Prostate gland (tissue), 2 donors: Measurements from ENCODE around the gene OLAH. TPM values are rescaled to one million over a fixed set of nuclear protein-coding genes. Genes with fewer than 3 reads are reported as not detected.

Experiments used
- DNase-seq: peaks from one replicate; pipeline ENCODE4 v3.0.0-alpha.2; 2019; ENCODE audit warnings: low spot score
- H3K27ac ChIP-seq, 2 donors: fragments of 200-600 bp; sonication (generic); 2 replicates each; pipeline ENCODE4 v1.5.1; 2017 to 2019
- H3K27me3 ChIP-seq: fragments of 200-600 bp; sonication (generic); replicated peaks from 2 replicates; pipeline ENCODE4 v1.5.1; 2019; ENCODE audit not compliant: insufficient read depth
- H3K36me3 ChIP-seq, 2 donors: fragments of 200-600 bp; sonication (generic); 1 replicate in 1 of 2; 2 replicates in 1 of 2; pipeline versions ENCODE4 v1.5.1 to v1.8.1; 2017 to 2019
- H3K4me1 ChIP-seq: fragments of 200-600 bp; sonication (generic); replicated peaks from 2 replicates; pipeline ENCODE4 v1.5.1; 2019
- H3K4me3 ChIP-seq, 2 donors: fragments of 200-600 bp; sonication (generic); 2 replicates each; pipeline ENCODE4 v1.5.1; 2017 to 2019
- H3K9me3 ChIP-seq: fragments of 200-600 bp; sonication (generic); 2 replicates; pipeline ENCODE4 v1.5.1; 2017
- POLR2A ChIP-seq: fragments of 450-650 bp; IDR thresholded peaks from one replicate; pipeline ENCODE4 v1.6.1; 2016; ENCODE audit warnings: antibody characterized with exemption, mild to moderate bottlenecking
- POLR2AphosphoS5 ChIP-seq: sonication (generic); formaldehyde crosslinking; IDR thresholded peaks from one replicate; pipeline ENCODE4 v1.6.1; 2017; ENCODE audit warnings: antibody characterized with exemption
- WGBS: methylation state at CpG from one replicate; pipeline ENCODE4 v1.1.5; 2018; 5-methylcytosine and 5-hydroxymethylcytosine counted together
- intact Hi-C: fragments of 100-400 bp; cut with DNase I; formaldehyde crosslinking; loops from one replicate; pipeline ENCODE4 v1.14.2; 2022
- total RNA-seq, 2 donors: library from RNA; depleted of rRNA; stranded (reverse); fragments of >200 nt; gene quantifications; one replicate each; pipeline ENCODE4 v1.1.0, GENCODE V29; 2016
- TF ChIP-seq, protein P1 (sequence below), 4 experiments: fragments of 200-600 bp in 2 of 4; fragments of 450-650 bp in 2 of 4; sonication (generic) in 2 of 4; IDR thresholded peaks; 1 replicate in 3 of 4; 2 replicates in 1 of 4; pipeline ENCODE4 v1.5.1; 2016 to 2019; ENCODE audit warnings: antibody characterized with exemption in 4 of 4, mild to moderate bottlenecking in 2 of 4, moderate library complexity in 2 of 4

The OLAH gene
- total RNA-seq, 2 donors from 2014 or later, result 5.3 TPM; not detected in 1

DNA sequence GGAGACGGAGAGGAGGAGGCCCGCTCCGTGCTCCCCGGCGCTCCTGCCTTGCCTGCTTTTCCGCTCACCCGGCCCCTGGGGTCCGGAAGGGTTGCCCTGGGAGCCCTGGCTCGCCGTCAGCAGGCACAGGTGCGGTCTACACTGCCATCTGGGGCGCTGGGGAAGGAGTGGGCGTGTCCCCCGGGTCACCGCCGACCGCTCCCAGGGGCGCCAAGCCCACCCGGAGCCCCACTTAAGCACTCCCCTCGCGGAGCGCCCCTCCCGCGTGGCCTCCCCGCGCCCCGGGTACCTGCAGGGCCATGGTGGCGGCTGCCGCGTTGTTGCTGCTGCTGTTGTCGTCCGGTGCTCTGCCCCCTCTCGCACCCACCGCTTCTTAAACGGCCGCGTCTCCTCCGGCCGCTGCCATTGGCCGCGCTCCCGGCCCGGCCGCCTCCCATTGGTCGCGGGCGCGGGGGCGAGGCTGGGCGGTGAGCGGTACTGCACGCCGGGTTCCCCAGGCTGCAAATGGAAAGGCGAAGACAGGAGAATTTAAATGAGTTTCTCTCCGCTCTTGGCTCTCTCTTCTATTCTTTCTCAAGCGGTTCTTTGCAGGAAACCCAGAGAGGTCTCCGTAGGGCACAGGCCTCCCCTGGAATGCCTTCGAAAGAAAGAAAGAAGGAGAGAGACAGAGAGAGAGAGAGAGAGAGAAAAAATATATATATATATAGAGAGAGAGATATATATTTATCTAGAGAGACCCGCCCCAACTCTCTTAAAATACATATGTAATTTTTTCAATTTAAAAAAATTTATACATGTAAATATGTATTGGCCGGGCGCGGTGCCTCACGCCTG is 44.9 kb downstream of the OLAH start, which contains the start of gene ACBD7:
Gene ACBD7, minus strand, starts transcription at position 349 of the 834 bp plus-strand sequence. Its CDS starts 48 bp downstream, at position 301.
- 10% methylated on average over 33 of the region's 63 CpGs for WGBS
- Histone ChIP-seq H3K27me3 (no peaks in the 10 kb centered on the region), H3K9me3 (no peaks in the 10 kb centered on the region), H3K27ac (no peak within 1 kb of the TSS), H3K4me1 (no peaks in the 10 kb centered on the region), H3K4me3 (peak within 1 kb of the TSS; percentile 41 to 54), H3K36me3 (no peaks in the 10 kb centered on the region)
- TF ChIP-seq, protein P1, sequence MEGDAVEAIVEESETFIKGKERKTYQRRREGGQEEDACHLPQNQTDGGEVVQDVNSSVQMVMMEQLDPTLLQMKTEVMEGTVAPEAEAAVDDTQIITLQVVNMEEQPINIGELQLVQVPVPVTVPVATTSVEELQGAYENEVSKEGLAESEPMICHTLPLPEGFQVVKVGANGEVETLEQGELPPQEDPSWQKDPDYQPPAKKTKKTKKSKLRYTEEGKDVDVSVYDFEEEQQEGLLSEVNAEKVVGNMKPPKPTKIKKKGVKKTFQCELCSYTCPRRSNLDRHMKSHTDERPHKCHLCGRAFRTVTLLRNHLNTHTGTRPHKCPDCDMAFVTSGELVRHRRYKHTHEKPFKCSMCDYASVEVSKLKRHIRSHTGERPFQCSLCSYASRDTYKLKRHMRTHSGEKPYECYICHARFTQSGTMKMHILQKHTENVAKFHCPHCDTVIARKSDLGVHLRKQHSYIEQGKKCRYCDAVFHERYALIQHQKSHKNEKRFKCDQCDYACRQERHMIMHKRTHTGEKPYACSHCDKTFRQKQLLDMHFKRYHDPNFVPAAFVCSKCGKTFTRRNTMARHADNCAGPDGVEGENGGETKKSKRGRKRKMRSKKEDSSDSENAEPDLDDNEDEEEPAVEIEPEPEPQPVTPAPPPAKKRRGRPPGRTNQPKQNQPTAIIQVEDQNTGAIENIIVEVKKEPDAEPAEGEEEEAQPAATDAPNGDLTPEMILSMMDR (IDR thresholded peaks at IDR 0.05), result peak in 3 of 4 experiments; percentile 26 to 72 (median 59)
- peak; percentile 61 for TF ChIP-seq POLR2AphosphoS5
- no peak for TF ChIP-seq POLR2A
- intact Hi-C loops, result no loop called here
- peak; percentile 67 for DNase-seq

DNA sequence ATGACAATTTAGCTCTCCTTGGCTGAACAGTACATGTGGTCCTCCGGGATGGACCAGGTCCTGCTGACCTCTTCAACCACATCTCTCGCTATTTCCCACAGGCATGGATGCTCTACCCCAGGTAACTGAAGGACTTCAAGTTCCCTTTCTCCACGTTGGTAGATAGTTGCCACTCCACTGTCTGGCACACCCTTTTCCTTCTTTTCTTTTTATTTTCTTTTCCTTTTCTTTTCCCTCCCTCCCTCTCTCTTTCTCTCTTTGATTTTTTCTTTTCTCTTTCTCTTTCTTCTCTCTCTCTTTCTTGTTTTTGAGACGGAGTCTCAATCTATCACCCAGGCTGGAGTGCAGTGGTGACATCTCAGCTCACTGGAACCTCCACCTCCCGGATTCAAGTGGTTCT is 47.7 kb downstream of the OLAH start:
- Histone ChIP-seq H3K4me3 (no peak overlapping the region), H3K36me3 (no peaks in the 10 kb centered on the region), H3K27me3 (no peaks in the 10 kb centered on the region), H3K27ac (no peak overlapping the region), H3K4me1 (no peaks in the 10 kb centered on the region), H3K9me3 (no peaks in the 10 kb centered on the region)
- TF ChIP-seq, protein P1 (IDR thresholded peaks at IDR 0.05), result no peak
- TF ChIP-seq POLR2A (no peak), POLR2AphosphoS5 (no peak)
- DNase-seq, result no peak
- intact Hi-C loops, result loop anchor here (10.0 kb wide), 1 partner anchor 257 kb away; the partner anchor contains the start of genes CDNF, HSPA14 and MSANTD7
- 89% methylated on average over 5 of the region's 5 CpGs for WGBS

DNA sequence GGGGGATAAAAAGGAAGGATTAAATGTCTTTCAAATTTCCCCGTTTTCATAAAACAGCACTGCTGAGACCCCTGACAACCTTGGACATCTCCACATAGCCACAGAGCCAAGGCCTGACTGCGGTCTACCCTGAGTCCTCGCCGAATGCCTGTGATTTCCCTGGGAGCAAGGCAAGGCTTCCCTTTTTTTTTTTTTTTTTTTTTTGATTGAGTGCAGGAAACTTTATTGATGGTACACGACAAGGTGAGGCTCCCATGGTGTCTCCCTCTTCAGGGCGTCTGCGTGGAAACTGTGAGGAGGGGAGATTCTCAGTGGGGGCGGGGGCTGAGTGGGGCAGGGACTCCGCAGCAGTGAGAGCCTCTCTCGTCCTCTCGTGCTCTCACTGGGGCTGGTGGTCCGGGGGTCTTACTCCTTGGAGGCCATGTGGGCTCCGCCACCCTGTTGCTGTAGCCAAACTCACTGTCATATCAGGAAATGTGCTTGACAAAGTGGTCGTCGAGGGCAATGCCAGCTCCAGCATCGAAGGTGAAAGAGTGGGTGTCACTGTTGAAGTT is 49.2 kb downstream of the OLAH start:
- WGBS, result 88% methylated on average over 16 of the region's 16 CpGs
- TF ChIP-seq POLR2AphosphoS5, result no peak
- TF ChIP-seq, protein P1 (IDR thresholded peaks at IDR 0.05), result no peak
- TF ChIP-seq POLR2A, result no peak
- Histone ChIP-seq H3K36me3 (no peaks in the 10 kb centered on the region), H3K4me1 (no peaks in the 10 kb centered on the region), H3K9me3 (no peaks in the 10 kb centered on the region), H3K27ac (no peak overlapping the region), H3K27me3 (no peaks in the 10 kb centered on the region), H3K4me3 (no peak overlapping the region)
- intact Hi-C loops, result loop anchor here (10.0 kb wide), 1 partner anchor 258 kb away; the partner anchor contains the start of genes CDNF, HSPA14 and MSANTD7
- no peak for DNase-seq

DNA sequence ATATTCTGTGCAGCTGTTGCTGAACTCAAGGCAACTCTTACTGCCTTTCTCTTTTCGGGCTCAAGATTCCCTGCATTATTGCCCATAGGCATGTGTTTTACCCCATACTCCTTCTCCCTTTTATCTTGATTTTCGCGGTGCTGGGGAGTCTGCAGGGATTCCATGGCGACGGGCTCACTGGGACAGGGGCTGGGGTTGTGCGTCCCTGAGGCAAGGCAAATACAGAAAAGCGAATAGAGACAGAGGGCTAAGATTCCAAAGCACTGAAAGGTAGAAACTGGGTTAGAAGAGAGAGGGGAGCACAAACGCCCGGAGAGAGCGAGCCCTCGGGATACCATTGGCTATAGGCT is 52.9 kb downstream of the OLAH start:
- TF ChIP-seq, protein P1 (IDR thresholded peaks at IDR 0.05), result no peak
- TF ChIP-seq POLR2A (no peak), POLR2AphosphoS5 (no peak)
- Histone ChIP-seq H3K4me1 (no peaks in the 10 kb centered on the region), H3K36me3 (no peaks in the 10 kb centered on the region), H3K27ac (peak overlapping the region; percentile 90 to 92), H3K9me3 (no peaks in the 10 kb centered on the region), H3K4me3 (peak overlapping the region; percentile 85 to 86), H3K27me3 (no peaks in the 10 kb centered on the region)
- under 1% methylated on average over 11 of the region's 11 CpGs for WGBS
- DNase-seq, result no peak
- intact Hi-C loops, result loop anchor here (5.0 to 10.0 kb wide), 2 partner anchors 139 to 262 kb away; partner anchors contain the start of genes CDNF, HSPA14, MEIG1 and MSANTD7
